IMR-90 (cell line): ENCODE data around the gene TMC1. TPM values are rescaled to one million over a fixed set of nuclear protein-coding genes. Genes with fewer than 3 reads are reported as not detected.
A peak's percentile ranks its signal among the peaks of the same experiment; 100 is the strongest.

Source experiments
- ATAC-seq: fragments of 200-7000 bp; cut with Tn5 transposase; 2 replicates; pipeline ENCODE4 v1.9.1; 2020; ENCODE audit warnings: low read depth, mild to moderate bottlenecking, moderate library complexity
- BruUV-seq: library from RNA; stranded (reverse); fragments of 400-500 nt; replicated peaks from 2 replicates; lab custom pipeline; 2021; lab: Mats Ljungman, UMichigan
- CTCF ChIA-PET: fragments of 300-600 bp; formaldehyde crosslinking; extraction: SDS; loops from one replicate; lab custom pipeline; 2021; ENCODE audit warnings: antibody characterized with exemption; lab: Yijun Ruan, JAX
- POLR2A ChIA-PET: fragments of 300-600 bp; sonication (Branson Sonifier 250); formaldehyde crosslinking; loops from one replicate; lab custom pipeline; 2022; ENCODE audit warnings: antibody characterized with exemption; ENCODE audit not compliant: unreplicated experiment; lab: Charles Lee
- DNase-seq: peaks from one replicate; pipeline ENCODE4 v3.0.0; 2013
- H2AFZ ChIP-seq: replicated peaks from 2 replicates; pipeline ENCODE3; 2013; ENCODE audit warnings: low read length, mild to moderate bottlenecking; ENCODE audit not compliant: poor library complexity
- H2AK5ac ChIP-seq: 2 replicates; pipeline ENCODE4 v1.6.1; 2013; ENCODE audit warnings: low read depth, low read length, inconsistent platforms
- H2AK9ac ChIP-seq: replicated peaks from 2 replicates; pipeline ENCODE3; 2013; ENCODE audit warnings: mild to moderate bottlenecking, low read depth, low read length, moderate library complexity; ENCODE audit not compliant: poor library complexity
- H2BK120ac ChIP-seq: 2 replicates; pipeline ENCODE4 v1.6.1; 2013; ENCODE audit warnings: low read depth, low read length, inconsistent platforms
- H2BK15ac ChIP-seq: 3 replicates; pipeline ENCODE4 v1.6.1; 2013; ENCODE audit warnings: low read depth, low read length, inconsistent platforms
- H2BK20ac ChIP-seq: 2 replicates; pipeline ENCODE4 v1.6.1; 2013; ENCODE audit warnings: low read depth, mild to moderate bottlenecking, inconsistent platforms, low read length, moderate library complexity
- H2BK5ac ChIP-seq: 2 replicates; pipeline ENCODE4 v1.6.1; 2013; ENCODE audit warnings: mild to moderate bottlenecking, low read depth, low read length, inconsistent platforms; ENCODE audit not compliant: poor library complexity, severe bottlenecking
- H3K14ac ChIP-seq: replicated peaks from 2 replicates; pipeline ENCODE4 v1.6.1; 2013; ENCODE audit warnings: low read depth, low read length, inconsistent platforms
- H3K18ac ChIP-seq: 2 replicates; pipeline ENCODE4 v1.6.1; 2013; ENCODE audit warnings: low read depth, low read length, control low read depth
- H3K23ac ChIP-seq: 2 replicates; pipeline ENCODE4 v1.6.1; 2013; ENCODE audit warnings: low read depth, low read length, inconsistent platforms
- H3K27ac ChIP-seq: 2 replicates; pipeline ENCODE4 v1.5.1; 2013; ENCODE audit warnings: mild to moderate bottlenecking, control low read depth, low read length; ENCODE audit not compliant: insufficient read depth
- H3K27me3 ChIP-seq: 2 replicates; pipeline ENCODE4 v1.6.1; 2013; ENCODE audit warnings: low read length; ENCODE audit not compliant: control insufficient read depth, insufficient read depth
- H3K36me3 ChIP-seq: 2 replicates; pipeline ENCODE4 v1.6.1; 2013; ENCODE audit warnings: low read length, mixed read lengths; ENCODE audit not compliant: control insufficient read depth, insufficient read depth
- H3K4ac ChIP-seq: 2 replicates; pipeline ENCODE4 v1.6.1; 2013; ENCODE audit warnings: low read depth, low read length, inconsistent platforms
- H3K4me1 ChIP-seq: 2 replicates; pipeline ENCODE4 v1.6.1; 2013; ENCODE audit warnings: low read length, mixed read lengths; ENCODE audit not compliant: control insufficient read depth, insufficient read depth
- H3K4me2 ChIP-seq: 2 replicates; pipeline ENCODE4 v1.6.1; 2013; ENCODE audit warnings: low read depth, mild to moderate bottlenecking, control low read depth, low read length, moderate library complexity
- H3K4me3 ChIP-seq: 2 replicates; pipeline ENCODE4 v1.5.1; 2013; ENCODE audit warnings: low read depth, mild to moderate bottlenecking, control low read depth, low read length, moderate library complexity; ENCODE audit not compliant: insufficient read depth
- H3K56ac ChIP-seq: 2 replicates; pipeline ENCODE4 v1.6.1; 2013; ENCODE audit warnings: low read length, inconsistent platforms; ENCODE audit not compliant: insufficient read depth; ENCODE audit errors: extremely low read depth
- H3K79me1 ChIP-seq, 2 experiments: 2 replicates each; pipeline ENCODE4 v1.6.1; 2013; ENCODE audit warnings: low read length in 2 of 2, inconsistent platforms in 1 of 2, low read depth in 1 of 2
- H3K9ac ChIP-seq: 2 replicates; pipeline ENCODE4 v1.6.1; 2013; ENCODE audit warnings: low read depth, low read length, control low read depth
- H3K9me1 ChIP-seq: 2 replicates; pipeline ENCODE4 v1.6.1; 2013; ENCODE audit warnings: low read length, inconsistent platforms; ENCODE audit not compliant: insufficient read depth
- H3K9me3 ChIP-seq: 2 replicates; pipeline ENCODE4 v1.6.1; 2013; ENCODE audit warnings: low read length; ENCODE audit not compliant: control insufficient read depth, insufficient read depth
- H4K20me1 ChIP-seq: 2 replicates; pipeline ENCODE4 v1.6.1; 2013; ENCODE audit warnings: low read length, inconsistent platforms; ENCODE audit not compliant: insufficient read depth
- H4K5ac ChIP-seq: 2 replicates; pipeline ENCODE4 v1.6.1; 2013; ENCODE audit warnings: mild to moderate bottlenecking, low read depth, low read length, control low read depth
- H4K8ac ChIP-seq, 2 experiments: 2 replicates each; pipeline ENCODE4 v1.6.1; 2013; ENCODE audit warnings: low read depth in 2 of 2, low read length in 2 of 2, control low read depth in 1 of 2, inconsistent platforms in 1 of 2
- H4K91ac ChIP-seq: 2 replicates; pipeline ENCODE4 v1.6.1; 2013; ENCODE audit warnings: low read depth, low read length, inconsistent platforms; ENCODE audit not compliant: insufficient read depth
- CEBPB ChIP-seq: IDR thresholded peaks from 2 replicates; pipeline ENCODE4 v1.6.1; 2012; ENCODE audit warnings: low read depth, low read length, improper control_type of control experiment
- CTCF ChIP-seq: conservative IDR thresholded peaks from 2 replicates; pipeline ENCODE4 v1.5.1; 2012; ENCODE audit warnings: mild to moderate bottlenecking, low read depth, low read length, improper control_type of control experiment
- ELK1 ChIP-seq: fragments of 150-350 bp; IDR thresholded peaks from 2 replicates; pipeline ENCODE4 v1.6.1; 2016; ENCODE audit warnings: low read depth, mild to moderate bottlenecking, low read length, moderate library complexity, borderline replicate concordance
- FOS ChIP-seq: fragments of 150-350 bp; IDR thresholded peaks from 2 replicates; pipeline ENCODE4 v1.6.1; 2016; ENCODE audit warnings: low read depth, low read length
- MAFK ChIP-seq: IDR thresholded peaks from 2 replicates; pipeline ENCODE4 v1.6.1; 2012; ENCODE audit warnings: low read depth, low read length, improper control_type of control experiment
- MAZ ChIP-seq: IDR thresholded peaks from 2 replicates; pipeline ENCODE4 v1.6.1; 2012; ENCODE audit warnings: low read depth, mild to moderate bottlenecking, low read length, improper control_type of control experiment, moderate library complexity, borderline replicate concordance
- MXI1 ChIP-seq: IDR thresholded peaks from 2 replicates; pipeline ENCODE4 v1.6.1; 2012; ENCODE audit warnings: low read depth, mild to moderate bottlenecking, low read length, moderate library complexity, borderline replicate concordance
- NFE2L2 ChIP-seq: fragments of 150-350 bp; IDR thresholded peaks from 2 replicates; pipeline ENCODE4 v1.6.1; 2016; ENCODE audit warnings: low read depth, mild to moderate bottlenecking, low read length
- RCOR1 ChIP-seq: IDR thresholded peaks from 2 replicates; pipeline ENCODE4 v1.6.1; 2012; ENCODE audit warnings: mild to moderate bottlenecking, low read length, improper control_type of control experiment; ENCODE audit not compliant: insufficient replicate concordance
- SMC3 ChIP-seq: fragments of 150-350 bp; IDR thresholded peaks from 2 replicates; pipeline ENCODE4 v1.6.1; 2016; ENCODE audit warnings: low read depth, mild to moderate bottlenecking, antibody characterized with exemption, low read length, moderate library complexity
- WGBS, 2 experiments: methylation state at CpG; one replicate each; pipeline versions ENCODE4 v1.1.5 to v1.1.7; 2013; ENCODE audit warnings: missing lambda C conversion rate in 2 of 2; ENCODE audit not compliant: insufficient read length in 1 of 2; ENCODE audit errors: extremely low coverage in 2 of 2; 5-methylcytosine and 5-hydroxymethylcytosine counted together
- dilution Hi-C: fragments of 300-500 bp; cut with HindIII; formaldehyde crosslinking; loops from one replicate; pipeline ENCODE4 v1.14.3; 2018; ENCODE audit warnings: low sequenced_read_pairs; ENCODE audit not compliant: unreplicated experiment
- in situ Hi-C: fragments of 300-500 bp; cut with MboI; formaldehyde crosslinking; loops from 3 replicates; pipeline ENCODE4 v1.14.3; 2019; ENCODE audit warnings: low sequenced_read_pairs, inconsistent platforms, mixed read lengths
- intact Hi-C: fragments of 100-400 bp; cut with micrococcal nuclease; formaldehyde crosslinking; loops from 2 replicates; pipeline ENCODE4 v1.10.0; 2022
- polyA plus RNA-seq, 3 experiments: library from polyadenylated mRNA; depleted of rRNA; stranded (reverse); fragments of >200 nt; gene quantifications; 2 replicates each; pipeline ENCODE4 v1.2.3, GENCODE V29; 2012; ENCODE audit warnings: low replicate concordance in 1 of 3
- total RNA-seq: library from RNA; depleted of rRNA; stranded (reverse); fragments of >200 nt; gene quantifications from 2 replicates; pipeline ENCODE4 v1.2.3, GENCODE V29; 2012

Gene TMC1
- total and polyA plus RNA-seq, 2 of the 4 experiments (the other 2 are of a cell fraction) = not detected

- Histone ChIP-seq H3K4me3 (no peak overlapping the region), H4K20me1 (no peaks in the 10 kb centered on the region), H4K8ac (no peak overlapping the region), H3K14ac (no peak overlapping the region), H3K56ac (no peak overlapping the region), H2AK5ac (no peak overlapping the region), H3K23ac (no peak overlapping the region), H2BK120ac (no peak overlapping the region), H2AFZ (no peak overlapping the region), H3K27me3 (no peaks in the 10 kb centered on the region), H3K9me3 (no peaks in the 10 kb centered on the region), H3K79me1 (no peaks in the 10 kb centered on the region), H4K5ac (no peak overlapping the region), H3K4me1 (no peaks in the 10 kb centered on the region), H3K36me3 (no peaks in the 10 kb centered on the region), H2AK9ac (no peak overlapping the region), H2BK20ac (no peak overlapping the region), H3K9me1 (no peaks in the 10 kb centered on the region), H3K4ac (no peak overlapping the region), H3K9ac (no peak overlapping the region), H3K4me2 (no peak overlapping the region), H3K27ac (no peak overlapping the region), H3K18ac (no peak overlapping the region), H2BK5ac (no peak overlapping the region), H2BK15ac (no peak overlapping the region), H4K91ac (no peak overlapping the region)
- no peak for ATAC-seq
- no CpG with 5 or more reads among the region's 3 CpGs for WGBS, 2 experiments
- intact Hi-C loops = no loop called here
- ChIA-PET POLR2A (no interaction called here), CTCF (no interaction called here)
- BruUV-seq = no TSS peak
- in situ Hi-C loops = loop anchor here (10.0 kb wide), 1 partner anchor 56 kb away; no protein-coding TSS in a partner anchor
- TF ChIP-seq CEBPB (no peak), MAZ (no peak), MXI1 (no peak), ELK1 (no peak), NFE2L2 (peak; percentile 61), FOS (no peak), CTCF (no peak), SMC3 (no peak), MAFK (peak; percentile 100), RCOR1 (no peak)
- dilution Hi-C loops = no loop called here
- no peak for DNase-seq
These were observed 317.7 kb downstream of the TMC1 start for GRCh38 chr9:72839085-72839484.
